ENCODE results near the gene ALKBH7.
"Not testable (repeated sequence)": the region's sequence is repeated elsewhere in the genome, so short reads cannot be mapped to it uniquely, and the experiment has no call there.

ALKBH7 gene

GRCh38 chr19:6372594-6373095 lies at the start of gene ALKBH7:
Gene ALKBH7, plus strand, starts transcription at chr19:6372794. Its CDS starts 27 bp downstream, at chr19:6372821.
- DNase-seq: peak; percentile 92

- DNase-seq: no peak
Observed at GRCh38 chr19:6324757-6325156, 47.8 kb upstream of the ALKBH7 start.

GRCh38 chr19:6325614-6326013 lies 47.0 kb upstream of the ALKBH7 start:
- no peak for DNase-seq

- DNase-seq: no peak
Observed at GRCh38 chr19:6326815-6327214, 45.8 kb upstream of the ALKBH7 start.

GRCh38 chr19:6333439-6333838 lies 39.2 kb upstream of the ALKBH7 start, which contains the start of gene ACER1:
Gene ACER1, minus strand, starts transcription at chr19:6333612. Its CDS starts 61 bp downstream, at chr19:6333551.
- no peak for DNase-seq

- DNase-seq: no peak
Observed at GRCh38 chr19:6334490-6335285, 37.9 kb upstream of the ALKBH7 start.

DNA sequence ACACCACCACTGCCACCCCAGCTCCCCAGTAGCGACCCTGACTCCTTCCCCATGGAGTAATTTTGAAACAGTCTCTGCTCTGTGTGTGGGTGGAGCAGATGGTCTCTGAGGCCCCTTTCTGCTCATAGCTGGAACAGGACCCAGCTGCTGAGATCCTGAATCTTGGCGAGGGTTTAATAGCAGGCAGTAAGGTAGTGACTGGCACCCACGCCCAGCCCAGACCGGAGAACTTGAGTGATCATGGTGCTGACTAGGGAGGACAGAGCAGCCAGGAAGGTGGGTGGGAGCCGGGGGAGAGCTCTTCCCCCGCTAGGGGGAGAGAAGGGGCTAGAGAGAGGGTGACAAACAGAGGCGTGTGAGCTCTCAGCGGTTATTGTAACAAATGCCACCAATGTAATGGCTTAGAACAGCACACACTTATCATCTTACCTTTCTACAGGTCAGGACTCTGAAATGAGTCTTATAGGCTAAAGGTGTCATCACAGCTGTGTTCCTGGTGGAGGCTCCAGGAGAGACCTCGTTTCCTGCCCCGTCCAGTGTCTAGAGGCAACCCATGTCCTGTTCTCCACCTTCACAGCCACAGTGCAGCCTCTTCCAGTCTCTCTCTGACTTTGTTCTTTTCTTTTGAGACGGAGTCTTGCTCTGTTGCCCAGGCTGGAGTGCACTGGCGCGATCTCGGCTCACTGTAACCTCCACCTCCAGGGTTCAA lies 31.9 kb upstream of the ALKBH7 start:
- no peak for DNase-seq

GRCh38 chr19:6343462-6343861 lies 29.1 kb upstream of the ALKBH7 start:
- DNase-seq: no peak

- DNase-seq: not testable (repeated sequence)
Observed at GRCh38 chr19:6349271-6349670, 23.3 kb upstream of the ALKBH7 start.

DNA sequence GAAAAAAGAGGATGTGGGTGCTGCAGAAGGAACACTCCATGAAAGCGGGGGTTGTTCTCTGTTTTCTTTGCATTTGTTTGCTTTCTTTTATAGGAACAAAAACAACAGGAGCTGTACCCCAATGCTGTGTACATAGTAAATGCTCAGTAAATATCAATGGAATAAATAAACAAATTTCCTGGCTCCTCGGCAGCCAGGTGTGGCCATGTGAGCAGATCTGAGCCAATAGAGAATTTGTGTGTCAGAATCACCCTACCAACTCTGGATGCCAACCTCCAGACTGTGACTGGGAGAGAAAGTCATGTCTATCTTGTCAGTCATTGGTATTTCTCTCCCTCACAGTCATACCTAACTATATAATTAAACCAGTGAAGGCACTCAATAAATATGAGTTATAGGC lies 21.9 kb upstream of the ALKBH7 start:
- no peak for DNase-seq

DNA sequence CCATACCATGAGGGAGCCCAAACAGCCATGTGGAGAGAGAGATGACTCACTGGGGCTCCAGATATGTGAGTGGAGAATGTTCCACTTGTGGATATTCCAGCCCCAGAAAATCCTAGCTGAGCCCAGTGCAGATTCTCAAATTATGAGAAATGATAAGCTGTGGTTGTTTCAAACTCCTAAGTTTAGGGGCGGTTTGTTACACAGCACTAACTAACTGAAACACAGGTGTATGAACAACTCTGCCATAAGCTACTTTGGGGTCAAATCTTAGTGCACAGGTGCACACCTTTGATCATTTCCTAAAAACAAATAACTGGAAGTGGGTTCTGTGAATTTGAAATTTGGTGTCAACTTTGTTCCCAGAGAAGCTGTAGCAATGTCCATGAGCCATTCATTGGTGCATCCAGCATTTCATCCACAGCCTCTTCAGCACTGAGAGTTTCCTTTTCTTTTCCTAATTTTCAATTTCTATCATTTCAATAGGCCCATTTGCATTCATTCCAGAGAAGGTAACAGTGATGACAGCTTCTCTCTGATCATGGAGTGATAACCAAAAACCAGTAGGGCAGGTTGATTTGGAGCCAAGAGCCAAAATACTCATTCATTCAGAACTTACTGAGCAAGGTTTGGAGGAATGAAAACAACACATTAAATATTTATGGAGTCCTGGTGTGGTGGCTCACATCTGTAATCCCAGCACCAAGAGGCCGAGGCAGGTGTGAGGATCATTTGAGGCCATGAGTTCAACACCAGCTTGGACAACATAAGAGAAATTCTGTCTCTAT lies 20.0 kb upstream of the ALKBH7 start:
- no peak for DNase-seq

- DNase-seq: no peak
Observed at GRCh38 chr19:6354098-6354674, 18.4 kb upstream of the ALKBH7 start.

- not testable (repeated sequence) for DNase-seq
Observed at GRCh38 chr19:6355321-6356040, 17.1 kb upstream of the ALKBH7 start.

DNA sequence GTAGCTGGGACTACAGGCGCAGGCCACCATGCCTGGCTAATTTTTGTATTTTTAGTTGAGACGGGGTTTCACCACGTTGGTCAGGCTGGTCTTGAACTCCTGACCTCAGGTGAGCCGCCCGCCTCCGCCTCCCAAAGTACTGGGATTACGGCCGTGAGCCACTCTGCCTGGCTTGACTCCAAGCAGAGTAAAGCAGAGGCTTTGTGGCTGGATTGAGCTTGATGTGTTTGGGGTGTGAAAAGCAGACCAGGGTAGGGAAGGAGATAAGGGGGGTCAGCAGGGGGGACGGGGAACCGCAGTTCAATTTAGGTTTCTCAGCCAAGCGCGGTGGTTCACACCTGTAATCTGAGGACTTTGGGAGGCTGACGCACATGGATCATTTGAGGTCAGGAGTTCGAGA lies 15.4 kb upstream of the ALKBH7 start:
- DNase-seq: no peak

- DNase-seq: no peak
Observed at GRCh38 chr19:6358003-6358402, 14.6 kb upstream of the ALKBH7 start.

- no peak for DNase-seq
Observed at GRCh38 chr19:6359568-6360341, 12.8 kb upstream of the ALKBH7 start.

DNA sequence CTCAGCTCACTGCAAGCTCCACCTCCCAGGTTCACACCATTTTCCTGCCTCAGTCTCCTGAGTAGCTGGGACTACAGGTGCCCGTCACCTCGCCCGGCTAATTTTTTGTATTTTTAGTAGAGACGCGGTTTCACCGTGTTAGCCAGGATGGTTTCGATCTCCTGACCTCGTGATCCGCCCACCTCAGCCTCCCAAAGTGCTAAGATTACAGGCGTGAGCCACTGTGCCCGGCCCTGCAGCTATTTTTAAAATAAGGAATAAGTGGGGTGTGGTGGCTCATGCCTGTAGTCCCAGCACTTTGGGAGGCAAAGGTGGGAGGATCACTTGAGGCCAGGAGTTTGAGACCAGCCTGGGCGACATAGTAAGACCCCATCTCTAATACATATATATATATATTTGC lies 12.1 kb upstream of the ALKBH7 start:
- DNase-seq: not testable (repeated sequence)

DNA sequence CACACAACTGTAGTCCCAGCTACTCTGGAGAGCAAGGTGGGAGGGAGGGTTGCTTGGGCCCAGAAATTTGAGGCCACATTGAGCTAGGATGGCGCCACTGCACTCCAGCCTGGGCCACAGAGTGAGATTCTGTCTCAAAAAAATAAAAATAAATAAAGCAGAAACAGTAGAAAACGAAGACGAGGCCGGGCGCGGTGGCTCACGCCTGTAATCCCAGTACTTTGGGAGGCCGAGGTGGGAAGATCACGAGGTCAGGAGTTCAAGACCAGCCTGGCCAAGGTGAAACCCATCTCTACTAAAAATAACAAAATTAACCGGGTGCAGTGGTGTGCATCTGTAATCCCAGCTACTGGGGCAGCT lies 11.8 kb upstream of the ALKBH7 start:
- DNase-seq: not testable (repeated sequence)

DNA sequence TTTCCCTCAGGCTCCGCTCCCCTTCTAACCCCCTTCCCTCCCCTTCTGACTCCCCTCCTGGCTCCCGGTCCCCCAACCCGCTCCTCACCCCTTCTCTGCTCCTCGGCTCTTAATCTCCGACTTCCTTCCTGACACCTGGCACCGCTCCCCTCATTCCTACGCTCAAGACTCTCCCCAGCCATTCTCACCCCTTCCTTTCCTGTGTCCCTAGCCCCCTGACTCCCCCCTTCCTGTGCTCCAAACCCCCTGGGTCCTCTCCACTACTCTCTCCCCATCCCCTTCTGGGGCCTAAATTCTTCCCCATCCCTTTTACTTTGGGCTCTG lies 10.6 kb upstream of the ALKBH7 start:
- no peak for DNase-seq

- DNase-seq: peak; percentile 47
Observed at GRCh38 chr19:6362351-6362801, 10.2 kb upstream of the ALKBH7 start.

- DNase-seq: no peak
Observed at GRCh38 chr19:6364353-6364752, 8.2 kb upstream of the ALKBH7 start.

Measured in activated T-cell treated with anti-CD3 and anti-CD28 coated beads, Interleukin-2, amount 50 U/mL, for 1 hour (primary cell).